HG03558 (cell line): ENCODE measurements around the gene LGALS3BP.
"Not testable (repeated sequence)": the region's sequence is repeated elsewhere in the genome, so short reads cannot be mapped to it uniquely, and the experiment has no call there.

Experiments used
- ATAC-seq: cut with Tn5 transposase; IDR thresholded peaks from one replicate; pipeline ENCODE4 v1.9.1; 2021; ENCODE audit warnings: moderate number of reproducible peaks; ENCODE audit not compliant: unreplicated experiment; ENCODE audit errors: extremely low read depth

LGALS3BP gene, protein sequence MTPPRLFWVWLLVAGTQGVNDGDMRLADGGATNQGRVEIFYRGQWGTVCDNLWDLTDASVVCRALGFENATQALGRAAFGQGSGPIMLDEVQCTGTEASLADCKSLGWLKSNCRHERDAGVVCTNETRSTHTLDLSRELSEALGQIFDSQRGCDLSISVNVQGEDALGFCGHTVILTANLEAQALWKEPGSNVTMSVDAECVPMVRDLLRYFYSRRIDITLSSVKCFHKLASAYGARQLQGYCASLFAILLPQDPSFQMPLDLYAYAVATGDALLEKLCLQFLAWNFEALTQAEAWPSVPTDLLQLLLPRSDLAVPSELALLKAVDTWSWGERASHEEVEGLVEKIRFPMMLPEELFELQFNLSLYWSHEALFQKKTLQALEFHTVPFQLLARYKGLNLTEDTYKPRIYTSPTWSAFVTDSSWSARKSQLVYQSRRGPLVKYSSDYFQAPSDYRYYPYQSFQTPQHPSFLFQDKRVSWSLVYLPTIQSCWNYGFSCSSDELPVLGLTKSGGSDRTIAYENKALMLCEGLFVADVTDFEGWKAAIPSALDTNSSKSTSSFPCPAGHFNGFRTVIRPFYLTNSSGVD

DNA sequence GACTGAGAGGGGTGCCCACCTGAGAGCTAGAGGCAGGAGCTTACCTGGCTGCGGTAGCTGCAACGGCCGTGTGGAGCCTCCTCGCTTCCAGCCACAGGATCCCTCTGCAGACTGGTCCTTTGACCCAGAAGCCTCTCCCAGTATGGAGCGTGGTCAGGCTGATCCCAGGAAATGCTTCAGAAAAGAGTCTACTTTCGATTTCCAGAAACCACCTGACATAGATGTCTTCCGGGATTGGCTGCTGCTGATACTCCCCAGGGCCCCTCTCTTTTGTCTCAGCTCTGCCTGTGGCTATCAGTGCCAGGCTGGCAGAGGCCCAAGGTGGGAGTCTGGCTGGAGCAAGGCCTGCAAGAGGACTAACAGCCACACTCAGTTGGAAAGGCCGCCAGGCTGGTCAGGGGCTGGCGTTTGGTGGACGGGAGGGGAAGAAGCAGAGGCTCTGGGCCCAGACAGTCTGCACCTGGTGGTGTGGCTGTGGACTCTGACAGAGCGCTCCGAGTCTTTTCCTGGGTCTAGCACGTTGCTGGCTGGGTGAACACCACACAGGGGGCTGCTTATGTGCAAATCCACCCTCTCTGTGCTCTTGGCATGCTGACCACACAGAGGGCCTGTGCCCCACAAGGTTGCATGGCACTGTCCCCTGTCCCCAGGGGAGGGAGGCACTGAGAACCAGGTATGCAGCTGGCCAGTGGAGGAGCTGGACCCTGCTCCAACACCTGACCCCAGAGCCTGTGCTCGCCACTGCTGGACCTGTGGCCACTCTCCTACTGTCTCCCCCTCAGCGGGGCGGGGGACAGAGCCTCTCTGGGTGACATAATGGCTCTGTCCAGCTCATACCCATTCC is at the start of gene LGALS3BP:
LGALS3BP (minus strand) TSS at position 144 of the 844 bp plus-strand sequence. CDS start 2,732 bp downstream, outside the sequence.
- no peak for ATAC-seq

DNA sequence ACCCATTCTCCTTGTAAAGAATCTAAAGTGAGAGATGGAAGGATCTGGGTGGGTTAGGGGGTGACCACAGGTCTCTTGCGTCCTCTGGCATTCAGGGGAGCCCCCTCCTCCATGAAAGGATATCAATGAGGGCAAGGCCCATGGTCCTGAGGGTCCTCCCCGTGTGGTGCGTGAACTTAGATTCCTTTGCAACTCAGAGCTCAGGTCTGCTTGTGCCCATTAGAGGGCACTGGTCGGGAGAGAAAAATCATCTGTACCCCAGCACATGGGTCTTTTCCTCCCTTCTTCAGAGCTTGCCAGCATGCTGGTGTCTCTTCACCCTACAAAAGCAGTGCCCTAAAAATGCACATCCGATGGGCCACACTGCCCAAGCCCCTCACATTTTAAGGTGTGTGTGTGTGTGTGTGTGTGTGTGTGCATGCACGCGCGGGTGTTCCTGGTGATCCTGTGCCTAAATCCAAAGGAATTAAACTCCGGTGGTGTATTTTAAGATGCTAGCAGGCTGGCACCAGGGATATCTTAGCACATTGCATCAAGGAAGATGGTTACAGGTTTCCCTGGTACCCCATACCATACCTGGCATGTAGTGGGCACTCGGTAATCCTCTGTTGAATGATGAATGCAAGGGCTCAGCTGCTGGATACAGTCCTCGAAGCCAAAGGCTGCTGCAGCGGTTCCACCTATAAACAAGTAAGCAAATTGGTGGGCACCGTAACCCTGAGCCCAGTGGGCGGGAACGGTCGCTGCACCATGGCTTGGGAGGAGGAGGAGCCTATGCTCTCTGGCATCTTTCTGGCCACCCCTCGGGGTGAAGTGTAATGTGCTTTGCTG is 49.0 kb upstream of the LGALS3BP start:
- ATAC-seq: no peak

DNA sequence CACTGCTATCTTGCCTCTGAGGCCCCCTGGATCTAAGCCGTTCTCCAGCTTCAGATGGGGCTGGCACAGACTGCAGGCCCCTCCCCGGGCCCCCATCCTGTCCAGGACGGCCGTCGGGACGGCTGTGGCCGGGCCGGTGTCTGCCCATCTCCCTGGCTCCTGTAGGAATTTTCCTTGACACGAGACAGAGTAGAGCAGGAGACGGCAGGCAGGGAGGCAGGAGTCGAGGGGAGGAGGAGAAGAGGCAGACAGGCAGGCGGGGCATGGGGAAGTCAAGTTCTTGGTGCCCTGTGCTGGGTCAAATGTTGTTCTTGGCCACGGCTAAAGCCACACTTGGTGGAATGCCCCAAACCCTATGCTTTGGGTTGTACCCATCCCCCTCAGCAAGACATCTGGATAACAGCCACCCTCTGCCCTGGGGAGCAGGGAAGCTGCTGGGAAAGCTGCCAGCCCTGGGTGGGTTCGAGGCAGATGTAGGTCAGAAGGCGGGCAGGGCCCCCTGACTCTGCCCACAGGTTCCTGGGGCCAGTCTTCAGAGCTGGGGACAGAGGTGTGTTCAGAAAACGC is 48.3 kb upstream of the LGALS3BP start:
- ATAC-seq: no peak

DNA sequence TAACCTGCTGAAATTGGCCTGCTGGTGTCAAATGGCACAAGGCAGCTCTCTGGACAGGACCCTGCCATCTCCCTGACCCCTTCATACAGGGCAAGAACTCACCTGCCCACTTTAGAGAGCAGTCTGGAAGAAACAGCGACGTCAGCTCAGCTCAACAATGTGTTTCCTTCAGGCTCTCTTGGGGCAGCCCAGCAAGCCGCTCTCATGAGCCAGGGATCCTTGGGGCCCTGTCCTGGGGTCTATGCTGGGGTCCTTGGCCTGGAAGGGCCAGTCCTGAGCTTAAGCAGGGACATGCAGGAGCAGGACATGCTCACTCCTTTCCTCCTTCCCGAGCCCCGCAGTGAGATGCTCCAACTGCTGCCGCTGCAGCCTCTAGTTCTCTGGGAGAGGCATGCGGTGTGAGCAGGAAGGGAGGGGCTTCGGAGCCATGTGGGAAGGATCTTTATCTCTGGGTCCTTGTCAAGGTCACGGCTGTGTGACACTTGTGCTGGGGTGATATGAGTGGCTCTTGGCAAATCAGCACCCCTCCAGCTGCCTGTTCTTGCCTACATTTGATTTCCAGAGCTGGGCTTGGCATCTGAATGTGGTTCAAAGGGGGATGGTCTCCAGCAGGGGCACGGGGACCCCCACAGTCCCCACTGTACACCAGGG is 47.7 kb upstream of the LGALS3BP start:
- ATAC-seq: no peak

DNA sequence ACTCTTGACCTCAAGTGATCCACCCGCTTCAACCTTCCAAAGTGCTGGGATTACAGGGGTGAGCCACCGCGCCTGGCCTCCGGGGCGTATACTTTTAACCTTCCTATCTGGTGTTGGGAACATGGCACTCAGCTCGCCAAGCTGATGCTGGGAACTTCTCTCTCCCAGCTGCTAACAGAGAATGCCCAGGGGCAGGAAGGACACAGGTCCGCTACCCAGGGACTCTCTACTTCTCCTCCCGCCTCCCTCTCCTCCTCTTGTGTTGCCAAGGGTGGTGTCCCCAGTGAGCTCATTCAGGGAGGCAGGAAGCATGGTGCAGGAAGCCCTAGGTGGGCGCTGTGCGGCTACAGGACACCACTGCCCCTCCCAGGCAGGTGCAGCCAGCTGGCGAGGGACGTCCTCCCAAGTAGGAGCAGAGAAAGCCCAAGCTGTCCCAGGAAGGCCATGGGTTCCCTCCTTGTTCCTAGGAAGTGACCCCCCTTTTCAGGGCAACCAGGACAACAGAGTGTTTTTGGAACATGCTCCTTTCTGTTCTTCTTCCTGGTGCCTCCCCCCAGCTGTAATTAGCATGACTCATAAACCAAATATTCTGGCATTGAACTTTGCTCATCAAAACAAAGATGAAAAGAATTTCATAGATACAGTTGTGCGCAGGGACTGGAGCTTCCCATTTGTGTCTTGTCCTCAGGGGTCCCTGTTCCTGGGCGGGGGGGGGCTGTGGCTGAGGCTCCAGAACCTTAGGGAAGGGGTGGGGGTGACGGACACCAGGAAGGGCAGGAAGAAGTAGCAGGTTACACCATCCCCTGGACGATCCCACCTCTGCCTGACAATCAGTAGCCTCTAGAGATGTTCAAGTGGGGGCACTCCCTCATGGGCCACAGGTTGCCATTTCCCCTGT is 46.9 kb upstream of the LGALS3BP start:
- ATAC-seq: no peak

DNA sequence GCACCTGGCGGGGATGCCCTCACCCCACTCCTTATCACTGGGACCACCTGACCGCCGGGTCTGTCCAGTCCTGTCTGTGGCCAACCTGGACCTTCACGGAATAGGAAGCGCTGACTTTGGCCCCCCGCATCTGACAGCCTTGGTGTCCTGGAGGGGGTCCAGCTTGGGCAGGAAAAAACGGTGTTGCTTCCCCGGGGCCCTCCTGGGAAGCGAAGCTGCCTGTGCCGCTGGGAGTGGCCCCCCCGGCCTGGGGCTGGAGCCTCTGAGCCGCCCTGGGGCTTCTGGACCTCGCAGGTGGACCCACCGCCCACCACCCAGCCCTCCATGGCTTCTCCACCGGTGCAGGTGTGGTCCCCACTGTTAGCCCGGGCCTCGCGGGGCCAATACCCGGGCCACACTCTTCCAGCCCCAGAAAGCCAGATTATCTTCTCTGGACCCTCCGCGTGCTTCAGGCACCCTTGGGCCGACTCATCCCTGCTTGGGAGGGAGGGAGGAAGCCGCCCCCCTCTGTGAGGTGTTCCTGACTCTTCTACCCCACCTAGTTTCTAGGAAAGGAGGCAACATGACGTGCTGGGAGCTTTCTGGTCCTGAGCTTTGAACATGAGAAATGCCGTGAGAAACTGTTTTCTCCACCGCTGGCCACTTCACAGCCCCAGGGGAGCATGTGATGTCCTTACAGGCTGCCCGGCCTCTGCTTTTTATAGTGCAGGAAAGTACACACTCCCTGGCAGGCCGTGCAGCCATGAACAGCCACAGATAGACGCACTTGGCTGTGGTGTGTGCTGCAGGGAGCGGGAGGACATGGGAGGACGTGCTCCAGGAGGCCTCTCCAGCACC is 45.4 kb upstream of the LGALS3BP start:
- ATAC-seq: no peak

DNA sequence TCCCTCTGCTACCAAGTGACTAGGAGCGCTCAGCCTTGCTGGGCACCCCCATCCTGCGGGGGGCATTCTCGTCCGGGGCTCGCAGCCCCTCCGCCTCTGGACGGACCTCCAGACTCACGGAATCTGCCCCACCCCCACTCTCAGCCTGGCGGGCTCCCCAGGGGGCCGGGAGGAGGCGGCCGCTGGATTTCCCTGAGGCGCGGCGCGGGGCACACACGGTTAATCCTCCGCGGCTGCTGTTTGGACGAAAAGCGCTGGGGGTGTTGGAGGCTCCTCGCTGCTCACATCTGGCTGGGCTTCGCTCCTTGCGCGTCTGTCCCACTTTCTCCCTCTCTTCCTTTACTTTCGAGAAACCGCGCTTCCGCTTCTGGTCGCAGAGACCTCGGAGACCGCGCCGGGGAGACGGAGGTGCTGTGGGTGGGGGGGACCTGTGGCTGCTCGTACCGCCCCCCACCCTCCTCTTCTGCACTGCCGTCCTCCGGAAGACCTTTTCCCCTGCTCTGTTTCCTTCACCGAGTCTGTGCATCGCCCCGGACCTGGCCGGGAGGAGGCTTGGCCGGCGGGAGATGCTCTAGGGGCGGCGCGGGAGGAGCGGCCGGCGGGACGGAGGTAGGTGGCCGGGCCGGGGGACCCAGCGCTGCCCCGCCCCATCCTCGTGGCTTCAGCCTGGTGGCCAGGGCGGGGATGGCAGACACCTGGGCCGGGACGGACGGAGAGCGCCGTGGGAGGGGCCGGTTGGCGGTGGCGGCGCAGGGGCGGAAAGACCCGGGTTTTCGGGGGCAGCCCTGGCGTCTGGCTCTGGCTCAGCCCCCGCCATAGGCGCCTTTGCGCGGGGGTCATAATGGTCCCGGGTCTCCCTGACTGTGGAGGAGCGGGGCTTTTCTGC is 44.4 kb upstream of the LGALS3BP start, which contains the start of gene C1QTNF1:
C1QTNF1 (plus strand) TSS at position 284 of the 886 bp plus-strand sequence. CDS start 19,800 bp downstream, outside the sequence.
- ATAC-seq: no peak

DNA sequence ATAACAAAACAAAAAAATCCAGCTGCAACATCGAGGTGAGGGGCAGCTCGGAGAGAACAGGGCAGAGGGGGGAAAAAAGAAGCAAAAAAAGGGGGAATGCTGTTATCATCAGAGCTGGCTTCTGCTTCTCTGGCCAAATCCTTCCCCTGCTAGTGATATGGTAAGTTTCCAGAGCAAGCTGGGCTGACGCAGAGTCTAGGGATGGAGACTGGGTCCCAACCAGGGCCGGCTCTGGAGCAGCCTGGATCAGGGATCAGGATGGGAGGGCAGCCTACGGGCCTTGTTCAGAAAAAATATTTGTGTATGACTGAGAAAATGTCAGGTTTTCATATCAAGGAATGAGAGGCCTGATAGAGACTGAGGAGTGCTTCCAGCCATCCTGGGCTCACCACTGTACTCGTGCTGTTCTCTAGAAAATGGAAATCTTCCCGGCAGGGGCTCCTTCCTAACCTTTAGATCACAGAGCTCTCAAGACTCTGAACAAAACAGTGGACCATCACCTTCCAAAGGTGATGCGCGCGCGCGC is 43.5 kb upstream of the LGALS3BP start:
- ATAC-seq: no peak

DNA sequence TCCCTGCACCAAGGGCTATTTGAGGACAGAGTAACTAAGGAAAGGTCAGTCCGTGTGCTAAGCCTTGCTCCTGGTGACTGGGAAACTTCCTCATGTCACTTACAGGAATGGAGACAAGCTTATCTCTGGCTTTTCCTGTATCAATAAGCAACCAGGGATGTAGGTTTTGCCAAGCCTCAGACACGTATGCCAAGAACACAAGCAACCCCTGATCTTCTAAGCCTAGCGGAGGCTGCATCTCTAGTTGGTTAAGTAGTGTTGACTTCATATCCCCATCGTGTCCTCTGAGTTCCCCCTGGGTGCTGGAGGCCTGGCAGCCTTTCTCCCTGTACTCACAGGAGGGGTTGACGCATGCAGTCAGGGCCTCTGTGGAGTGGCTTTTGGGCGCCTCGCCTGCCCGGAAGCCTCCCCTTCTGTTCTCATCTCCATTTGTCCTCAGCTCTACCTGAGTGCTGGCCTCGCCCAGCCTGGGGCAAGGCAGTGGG is 42.8 kb upstream of the LGALS3BP start:
- no peak for ATAC-seq

DNA sequence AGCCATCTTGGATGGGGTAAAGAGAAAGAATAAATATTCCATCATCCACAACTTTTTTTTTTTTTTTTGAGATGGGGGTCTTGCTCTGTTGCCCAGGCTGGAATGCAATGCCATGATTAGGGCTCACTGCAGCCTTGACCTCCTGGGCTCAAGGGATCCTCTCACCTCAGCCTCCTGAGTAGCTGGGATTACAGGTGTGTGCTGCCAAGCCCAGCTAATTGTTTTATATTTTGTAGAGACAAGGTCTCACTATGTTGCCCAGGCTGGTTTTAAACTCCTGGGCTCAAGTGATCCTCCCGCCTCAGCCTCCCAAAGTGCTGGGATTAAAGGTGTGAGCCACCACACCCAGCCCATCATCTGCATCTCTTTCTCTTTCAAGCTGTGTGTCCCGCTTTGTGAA is 42.2 kb upstream of the LGALS3BP start:
- ATAC-seq: not testable (repeated sequence)

DNA sequence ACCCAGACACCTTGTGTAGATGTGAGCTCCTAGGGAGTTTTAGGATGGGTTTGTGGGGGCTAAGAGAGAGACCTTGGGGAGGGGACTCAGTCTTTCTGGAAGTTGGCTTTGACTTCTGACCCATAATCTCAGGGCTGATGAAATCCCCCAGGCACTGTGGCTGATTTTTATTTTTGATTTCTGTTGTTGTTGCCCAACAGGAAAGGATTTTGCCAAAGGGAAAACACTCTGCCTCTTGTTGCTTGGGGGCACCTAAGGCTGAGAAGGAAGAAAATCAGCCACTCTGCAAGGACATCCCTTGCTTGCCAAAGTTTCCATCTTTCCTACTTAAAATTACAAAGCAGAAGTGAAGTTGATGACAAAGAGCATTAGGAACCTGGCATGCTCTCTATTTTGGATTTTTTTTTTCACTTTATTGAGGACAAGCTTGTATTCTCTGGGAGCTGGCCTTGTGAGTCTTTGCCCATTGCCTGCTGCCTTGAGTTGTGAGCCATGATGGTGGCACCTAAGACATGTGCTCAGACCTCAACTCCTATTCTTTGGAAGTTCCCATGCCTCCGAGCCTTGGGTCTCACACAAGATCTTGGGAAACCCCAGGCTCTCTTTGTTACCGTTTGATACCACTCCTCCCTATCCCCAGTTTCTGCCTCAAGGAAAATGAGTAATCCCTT is 41.0 kb upstream of the LGALS3BP start:
- no peak for ATAC-seq

DNA sequence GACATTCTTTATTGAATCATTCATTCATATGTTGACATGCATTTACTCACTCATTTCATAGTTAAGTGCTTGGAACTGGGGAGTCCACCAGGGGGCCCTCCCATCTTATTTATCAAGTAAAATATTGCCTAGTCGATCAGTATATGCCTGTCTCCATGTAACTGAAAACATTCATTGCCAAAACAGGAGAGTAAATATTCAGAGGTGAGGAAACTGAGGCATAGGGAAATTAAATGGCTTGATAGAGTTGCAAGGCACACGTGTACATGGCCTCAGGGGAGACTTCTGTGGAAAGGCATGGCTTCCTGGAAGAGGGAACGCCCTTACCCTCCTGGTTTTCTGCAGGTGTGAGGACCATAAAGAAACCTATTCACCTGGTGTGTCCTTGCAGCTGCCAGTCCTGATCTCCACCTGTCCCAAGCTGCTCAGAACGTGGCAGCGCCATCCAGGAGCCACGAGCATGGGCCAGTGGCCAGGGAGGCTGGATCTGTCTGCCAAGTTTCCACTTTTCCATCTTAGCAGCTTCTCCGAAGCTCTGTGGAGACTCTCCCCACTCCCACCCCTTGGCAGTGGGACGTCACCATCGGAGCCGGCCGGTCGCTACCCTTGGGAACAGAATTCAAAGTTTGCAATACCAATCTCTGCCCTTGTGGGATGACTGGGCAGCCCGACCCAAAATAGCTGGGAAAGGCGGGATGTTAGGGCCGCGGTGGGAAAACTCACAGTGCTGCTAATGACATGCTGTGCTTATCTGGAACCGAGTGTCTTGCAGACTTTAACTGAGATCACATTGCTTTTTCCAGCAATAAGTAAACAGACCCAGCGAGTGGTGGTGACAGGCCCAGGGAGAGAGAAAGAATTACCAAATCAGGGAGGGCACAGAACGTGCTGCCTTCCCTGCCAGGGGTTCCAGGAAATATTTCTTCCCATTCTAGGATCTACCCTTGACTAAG is 40.2 kb upstream of the LGALS3BP start:
- no peak for ATAC-seq

DNA sequence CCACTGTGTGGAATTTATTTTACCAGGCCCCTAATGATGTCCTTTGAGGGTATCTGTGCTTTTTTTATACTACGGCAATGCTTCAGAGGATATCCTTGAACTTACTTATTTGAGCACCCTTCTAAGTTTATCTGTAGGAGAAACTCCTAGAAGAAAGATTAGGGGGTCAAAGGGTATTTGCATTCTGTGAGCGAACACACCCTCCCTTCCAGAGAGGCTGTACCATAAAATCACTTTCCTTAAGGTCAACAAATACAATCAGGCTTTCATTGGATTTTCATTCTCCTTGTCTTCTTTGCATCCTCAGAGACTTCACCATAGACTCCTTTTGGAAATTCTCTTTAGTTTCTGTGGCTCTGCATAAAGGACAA is 39.5 kb upstream of the LGALS3BP start:
- no peak for ATAC-seq

DNA sequence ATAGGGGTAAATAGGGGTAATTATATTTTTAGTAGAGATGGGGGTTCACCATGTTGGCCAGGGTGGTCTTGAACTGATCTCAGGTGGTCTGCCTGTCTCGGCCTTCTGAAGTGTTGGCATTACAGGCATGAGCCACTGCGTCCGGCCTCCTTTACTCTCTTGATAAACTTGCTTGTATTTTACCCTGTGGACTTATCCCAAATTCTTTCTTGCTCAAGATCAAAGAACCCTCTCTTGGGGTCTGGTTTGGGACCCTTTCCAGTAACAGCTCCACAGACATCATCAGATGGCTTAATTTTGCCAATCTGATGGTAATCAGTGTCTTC is 38.6 kb upstream of the LGALS3BP start:
- ATAC-seq: no peak
